Fibroblast of lung (primary cell): Measurements from ENCODE around the gene TSPAN5. TPM values are rescaled to one million over a fixed set of nuclear protein-coding genes. Genes with fewer than 3 reads are reported as not detected.

ENCODE experiments used
- DNase-seq, 2 donors: peaks; one replicate each; pipeline versions ENCODE4 v3.0.0 to v3.0.0-alpha.2; 2010; ENCODE audit warnings: low read depth in 2 of 2
- H2AFZ ChIP-seq: 2 replicates; pipeline ENCODE4 v1.5.1; 2012; ENCODE audit warnings: low read length, control low read depth, inconsistent platforms
- H3K27ac ChIP-seq: 2 replicates; pipeline ENCODE4 v1.5.1; 2011; ENCODE audit warnings: low read length, control low read depth; ENCODE audit not compliant: insufficient read depth
- H3K27me3 ChIP-seq: 2 replicates; pipeline ENCODE4 v1.5.1; 2011; ENCODE audit warnings: mild to moderate bottlenecking, low read length; ENCODE audit not compliant: control insufficient read depth, insufficient read depth
- H3K36me3 ChIP-seq: 2 replicates; pipeline ENCODE4 v1.5.1; 2011; ENCODE audit warnings: low read length; ENCODE audit not compliant: control insufficient read depth, insufficient read depth
- H3K4me1 ChIP-seq: 2 replicates; pipeline ENCODE4 v1.5.1; 2011; ENCODE audit warnings: low read length; ENCODE audit not compliant: control insufficient read depth, insufficient read depth; ENCODE audit errors: extremely low read depth
- H3K4me2 ChIP-seq: 2 replicates; pipeline ENCODE4 v1.5.1; 2011; ENCODE audit warnings: low read length, control low read depth; ENCODE audit not compliant: insufficient read depth; ENCODE audit errors: extremely low read depth
- H3K4me3 ChIP-seq, 4 experiments: fragments of 200-600 bp in 1 of 4; sonication (generic) in 1 of 4; replicated peaks in 1 of 4; 2 replicates each; pipeline ENCODE4 v1.5.1; 2011 to 2016; ENCODE audit warnings: low read length in 4 of 4, low read depth in 3 of 4, mild to moderate bottlenecking in 3 of 4, control low read depth in 2 of 4, inconsistent platforms in 1 of 4, mixed read lengths in 1 of 4; ENCODE audit not compliant: insufficient read depth in 1 of 4; ENCODE audit errors: control extremely low read depth in 1 of 4
- H3K79me2 ChIP-seq: 2 replicates; pipeline ENCODE4 v1.5.1; 2012; ENCODE audit warnings: mild to moderate bottlenecking, low read length, inconsistent platforms; ENCODE audit not compliant: control insufficient read depth, insufficient read depth
- H3K9ac ChIP-seq: 2 replicates; pipeline ENCODE4 v1.5.1; 2011; ENCODE audit warnings: mild to moderate bottlenecking, low read length, control low read depth; ENCODE audit not compliant: insufficient read depth
- H3K9me3 ChIP-seq: 2 replicates; pipeline ENCODE4 v1.5.1; 2012; ENCODE audit warnings: low read depth, low read length; ENCODE audit not compliant: control insufficient read depth, insufficient read depth
- H4K20me1 ChIP-seq: 2 replicates; pipeline ENCODE4 v1.5.1; 2011; ENCODE audit warnings: low read length; ENCODE audit not compliant: control insufficient read depth, insufficient read depth; ENCODE audit errors: extremely low read depth
- EZH2 ChIP-seq: IDR thresholded peaks from 2 replicates; pipeline ENCODE4 v1.5.1; 2012; ENCODE audit warnings: low read length, control low read depth, mild to moderate bottlenecking; ENCODE audit errors: missing control alignments
- polyA plus RNA-seq, 2 donors: library from polyadenylated mRNA; depleted of rRNA in 1 of 2; stranded (reverse) in 1 of 2; unstranded in 1 of 2; fragments of >200 nt; gene quantifications; 2 replicates each; pipeline ENCODE4 v1.2.1, GENCODE V29; 2011 to 2012; ENCODE audit warnings: missing spikeins in 1 of 2
- total RNA-seq: library from RNA; depleted of rRNA; stranded (reverse); fragments of >200 nt; gene quantifications from 2 replicates; pipeline ENCODE4 v1.2.1, GENCODE V29; 2014
- TF ChIP-seq, protein P1 (sequence below), 2 donors: IDR thresholded peaks in 1 of 2; conservative IDR thresholded peaks in 1 of 2; 1 replicate in 1 of 2; 2 replicates in 1 of 2; pipeline ENCODE4 v1.5.1; 2011 to 2012; ENCODE audit warnings: low read length in 2 of 2, control low read depth in 1 of 2, inconsistent platforms in 1 of 2, low read depth in 1 of 2, mild to moderate bottlenecking in 1 of 2

The TSPAN5 gene
- total and polyA plus RNA-seq, 2 donors (not counting 1 experiment from before 2014, with no cell fraction given) = 109 to 129 TPM

DNA sequence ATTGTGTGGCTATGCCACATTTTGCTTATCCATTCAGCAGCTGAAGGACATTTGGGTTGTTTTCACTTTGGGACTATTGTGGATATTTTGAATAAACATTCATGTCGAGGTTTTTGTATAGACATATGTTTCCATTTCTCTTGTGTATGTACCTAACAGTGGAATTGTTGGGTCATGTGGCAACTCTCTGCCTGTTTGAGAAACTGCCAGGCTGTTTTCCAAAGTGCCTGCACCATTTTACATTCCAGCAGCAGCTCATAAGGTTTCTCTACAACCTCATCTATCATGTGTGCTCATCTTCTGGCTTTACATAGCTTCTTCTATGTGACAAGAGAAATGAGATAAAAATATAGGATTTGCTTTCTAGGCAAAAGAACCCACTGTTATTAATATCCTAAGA, 29.5 kb upstream of the TSPAN5 start:
- Histone ChIP-seq H3K4me3 (no peak overlapping the region), H3K27ac (no peak overlapping the region), H3K4me2 (no peak overlapping the region), H3K27me3 (no peaks in the 10 kb centered on the region), H3K9me3 (no peaks in the 10 kb centered on the region), H3K36me3 (no peaks in the 10 kb centered on the region), H4K20me1 (no peaks in the 10 kb centered on the region), H3K4me1 (no peaks in the 10 kb centered on the region), H2AFZ (no peak overlapping the region), H3K79me2 (no peaks in the 10 kb centered on the region), H3K9ac (no peak overlapping the region)
- TF ChIP-seq EZH2 = no peak
- TF ChIP-seq, protein P1, sequence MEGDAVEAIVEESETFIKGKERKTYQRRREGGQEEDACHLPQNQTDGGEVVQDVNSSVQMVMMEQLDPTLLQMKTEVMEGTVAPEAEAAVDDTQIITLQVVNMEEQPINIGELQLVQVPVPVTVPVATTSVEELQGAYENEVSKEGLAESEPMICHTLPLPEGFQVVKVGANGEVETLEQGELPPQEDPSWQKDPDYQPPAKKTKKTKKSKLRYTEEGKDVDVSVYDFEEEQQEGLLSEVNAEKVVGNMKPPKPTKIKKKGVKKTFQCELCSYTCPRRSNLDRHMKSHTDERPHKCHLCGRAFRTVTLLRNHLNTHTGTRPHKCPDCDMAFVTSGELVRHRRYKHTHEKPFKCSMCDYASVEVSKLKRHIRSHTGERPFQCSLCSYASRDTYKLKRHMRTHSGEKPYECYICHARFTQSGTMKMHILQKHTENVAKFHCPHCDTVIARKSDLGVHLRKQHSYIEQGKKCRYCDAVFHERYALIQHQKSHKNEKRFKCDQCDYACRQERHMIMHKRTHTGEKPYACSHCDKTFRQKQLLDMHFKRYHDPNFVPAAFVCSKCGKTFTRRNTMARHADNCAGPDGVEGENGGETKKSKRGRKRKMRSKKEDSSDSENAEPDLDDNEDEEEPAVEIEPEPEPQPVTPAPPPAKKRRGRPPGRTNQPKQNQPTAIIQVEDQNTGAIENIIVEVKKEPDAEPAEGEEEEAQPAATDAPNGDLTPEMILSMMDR (conservative IDR thresholded peaks at IDR 0.05 in 1 of 2, IDR thresholded peaks at IDR 0.05 in 1 of 2; ENCODE audit: low read depth in 1 of 2, low read length in 2 of 2) = no peak
- no peak for DNase-seq

DNA sequence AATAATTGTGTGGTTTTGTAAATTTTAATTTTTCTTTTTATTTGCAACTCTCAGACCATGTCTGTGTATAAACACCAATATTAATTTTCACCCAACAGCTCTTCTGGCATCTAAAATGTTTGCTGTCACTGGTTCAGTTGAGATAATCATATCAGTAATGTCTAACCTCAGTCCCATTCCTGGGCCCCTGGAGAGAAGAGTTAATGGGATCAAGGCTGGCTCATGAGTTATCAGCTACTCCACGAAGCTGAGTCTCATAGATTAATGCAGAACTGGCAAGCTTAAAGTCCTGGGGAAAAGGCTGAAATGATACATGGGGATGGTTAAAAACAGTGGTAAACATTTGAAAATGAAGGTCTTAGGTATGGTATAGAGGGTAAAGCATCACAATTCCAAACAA, 28.4 kb upstream of the TSPAN5 start:
- no peaks in the 10 kb centered on the region for H3K4me1 ChIP-seq
- H4K20me1 ChIP-seq = no peaks in the 10 kb centered on the region
- H3K4me2 ChIP-seq = no peak overlapping the region
- TF ChIP-seq, protein P1 (conservative IDR thresholded peaks at IDR 0.05 in 1 of 2, IDR thresholded peaks at IDR 0.05 in 1 of 2; ENCODE audit: low read depth in 1 of 2, low read length in 2 of 2) = no peak
- TF ChIP-seq EZH2 = no peak
- no peak overlapping the region for H2AFZ ChIP-seq
- no peaks in the 10 kb centered on the region for H3K36me3 ChIP-seq
- no peak overlapping the region for H3K27ac ChIP-seq
- no peaks in the 10 kb centered on the region for H3K27me3 ChIP-seq
- no peak overlapping the region for H3K4me3 ChIP-seq
- no peaks in the 10 kb centered on the region for H3K79me2 ChIP-seq
- no peak for DNase-seq
- H3K9me3 ChIP-seq = no peaks in the 10 kb centered on the region
- no peak overlapping the region for H3K9ac ChIP-seq

DNA sequence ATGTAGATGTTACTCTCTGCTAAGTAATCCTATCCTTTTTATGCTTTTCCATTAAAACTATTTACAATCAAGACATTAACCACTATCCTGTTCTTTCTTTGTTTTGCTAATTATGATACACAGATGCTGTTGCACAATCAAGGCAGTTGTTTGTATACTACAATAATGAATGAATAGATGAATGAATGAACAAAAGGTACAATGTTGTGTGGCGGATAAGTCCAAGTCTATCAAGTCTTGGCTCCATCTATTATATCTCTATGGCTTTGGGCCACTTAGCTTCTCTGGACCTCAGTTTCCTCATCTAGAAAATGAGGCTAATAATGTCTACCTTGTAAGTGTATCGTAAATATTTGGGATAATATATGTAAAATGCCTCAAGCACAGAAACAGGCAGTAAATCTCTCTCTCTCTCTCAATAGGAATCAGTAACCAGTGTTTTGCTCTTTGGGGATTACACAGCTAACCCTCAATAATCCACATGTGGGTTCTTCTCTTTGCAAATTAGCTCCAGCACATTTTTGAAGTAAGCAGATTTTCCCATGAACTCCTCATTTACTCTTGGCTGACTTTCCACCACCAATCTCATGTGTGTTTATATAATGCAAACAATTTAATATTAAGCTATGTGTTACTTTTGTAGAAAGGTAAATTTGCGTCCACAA, 27.8 kb upstream of the TSPAN5 start:
- no peaks in the 10 kb centered on the region for H3K9me3 ChIP-seq
- H3K79me2 ChIP-seq = no peaks in the 10 kb centered on the region
- no peak overlapping the region for H3K9ac ChIP-seq
- H3K4me2 ChIP-seq = no peak overlapping the region
- no peaks in the 10 kb centered on the region for H4K20me1 ChIP-seq
- no peaks in the 10 kb centered on the region for H3K4me1 ChIP-seq
- no peaks in the 10 kb centered on the region for H3K36me3 ChIP-seq
- H3K27me3 ChIP-seq = no peaks in the 10 kb centered on the region
- DNase-seq = no peak
- TF ChIP-seq, protein P1 (conservative IDR thresholded peaks at IDR 0.05 in 1 of 2, IDR thresholded peaks at IDR 0.05 in 1 of 2; ENCODE audit: low read depth in 1 of 2, low read length in 2 of 2) = no peak
- no peak for TF ChIP-seq EZH2
- no peak overlapping the region for H3K27ac ChIP-seq
- no peak overlapping the region for H2AFZ ChIP-seq
- H3K4me3 ChIP-seq = no peak overlapping the region
